ENCODE results near the gene CLEC3B.

The CLEC3B gene

GRCh38 chr3:45055411-45056143, 29.5 kb downstream of the CLEC3B start:
- H3K4me3 ChIP-seq (ENCODE audit: low read length): no peak overlapping the region
- TF ChIP-seq, protein P1, sequence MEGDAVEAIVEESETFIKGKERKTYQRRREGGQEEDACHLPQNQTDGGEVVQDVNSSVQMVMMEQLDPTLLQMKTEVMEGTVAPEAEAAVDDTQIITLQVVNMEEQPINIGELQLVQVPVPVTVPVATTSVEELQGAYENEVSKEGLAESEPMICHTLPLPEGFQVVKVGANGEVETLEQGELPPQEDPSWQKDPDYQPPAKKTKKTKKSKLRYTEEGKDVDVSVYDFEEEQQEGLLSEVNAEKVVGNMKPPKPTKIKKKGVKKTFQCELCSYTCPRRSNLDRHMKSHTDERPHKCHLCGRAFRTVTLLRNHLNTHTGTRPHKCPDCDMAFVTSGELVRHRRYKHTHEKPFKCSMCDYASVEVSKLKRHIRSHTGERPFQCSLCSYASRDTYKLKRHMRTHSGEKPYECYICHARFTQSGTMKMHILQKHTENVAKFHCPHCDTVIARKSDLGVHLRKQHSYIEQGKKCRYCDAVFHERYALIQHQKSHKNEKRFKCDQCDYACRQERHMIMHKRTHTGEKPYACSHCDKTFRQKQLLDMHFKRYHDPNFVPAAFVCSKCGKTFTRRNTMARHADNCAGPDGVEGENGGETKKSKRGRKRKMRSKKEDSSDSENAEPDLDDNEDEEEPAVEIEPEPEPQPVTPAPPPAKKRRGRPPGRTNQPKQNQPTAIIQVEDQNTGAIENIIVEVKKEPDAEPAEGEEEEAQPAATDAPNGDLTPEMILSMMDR (conservative IDR thresholded peaks at IDR 0.05; ENCODE audit: low read depth, low read length): no peak
- no peak for DNase-seq (ENCODE audit: low read depth)

- no peak overlapping the region for H3K4me3 ChIP-seq (ENCODE audit: low read length)
- DNase-seq (ENCODE audit: low read depth): no peak
- TF ChIP-seq, protein P1 (conservative IDR thresholded peaks at IDR 0.05; ENCODE audit: low read depth, low read length): no peak
Measured at GRCh38 chr3:45056608-45057301, 30.7 kb downstream of the CLEC3B start.

DNA sequence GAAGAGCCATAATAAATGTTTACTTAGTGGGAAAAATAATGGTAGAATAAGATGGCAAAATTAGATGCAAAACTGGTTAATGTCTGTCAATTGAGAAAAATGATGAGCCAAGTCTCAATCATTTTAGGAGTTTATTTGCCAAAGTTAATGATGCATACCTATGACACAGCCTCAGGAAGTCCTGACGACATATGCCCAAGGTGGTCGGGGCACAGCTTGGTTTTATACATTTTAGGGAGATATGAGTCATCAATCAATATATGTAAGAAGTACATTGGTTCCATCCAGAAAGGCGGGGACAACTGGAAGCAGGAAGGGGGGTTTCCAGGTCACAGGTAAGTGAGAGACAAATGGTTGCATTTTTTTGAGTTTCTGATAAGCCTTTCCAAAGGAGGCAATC, 31.5 kb downstream of the CLEC3B start:
- TF ChIP-seq, protein P1 (conservative IDR thresholded peaks at IDR 0.05; ENCODE audit: low read depth, low read length): no peak
- no peak for DNase-seq (ENCODE audit: low read depth)
- no peak overlapping the region for H3K4me3 ChIP-seq (ENCODE audit: low read length)

DNA sequence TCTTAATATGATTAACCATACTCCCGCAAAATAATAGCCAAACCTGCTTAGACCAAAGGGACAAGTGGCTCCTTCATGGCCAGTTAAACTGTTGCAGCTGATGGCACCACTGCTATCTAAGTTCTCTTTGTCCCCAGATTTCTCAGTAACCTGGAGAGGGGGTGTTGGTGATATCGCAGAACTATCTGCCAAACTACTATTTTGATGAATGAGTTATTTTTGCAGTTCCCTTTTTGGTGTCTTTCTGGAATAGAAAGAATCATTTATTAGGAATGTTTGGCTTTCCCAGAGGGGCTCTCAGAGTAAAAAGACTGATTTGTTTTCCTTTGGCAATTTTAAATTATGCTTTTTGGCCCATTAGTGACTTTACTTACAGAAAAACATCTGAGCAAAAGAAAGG, 33.0 kb downstream of the CLEC3B start:
- TF ChIP-seq, protein P1 (conservative IDR thresholded peaks at IDR 0.05; ENCODE audit: low read depth, low read length): no peak
- no peak for DNase-seq (ENCODE audit: low read depth)

DNA sequence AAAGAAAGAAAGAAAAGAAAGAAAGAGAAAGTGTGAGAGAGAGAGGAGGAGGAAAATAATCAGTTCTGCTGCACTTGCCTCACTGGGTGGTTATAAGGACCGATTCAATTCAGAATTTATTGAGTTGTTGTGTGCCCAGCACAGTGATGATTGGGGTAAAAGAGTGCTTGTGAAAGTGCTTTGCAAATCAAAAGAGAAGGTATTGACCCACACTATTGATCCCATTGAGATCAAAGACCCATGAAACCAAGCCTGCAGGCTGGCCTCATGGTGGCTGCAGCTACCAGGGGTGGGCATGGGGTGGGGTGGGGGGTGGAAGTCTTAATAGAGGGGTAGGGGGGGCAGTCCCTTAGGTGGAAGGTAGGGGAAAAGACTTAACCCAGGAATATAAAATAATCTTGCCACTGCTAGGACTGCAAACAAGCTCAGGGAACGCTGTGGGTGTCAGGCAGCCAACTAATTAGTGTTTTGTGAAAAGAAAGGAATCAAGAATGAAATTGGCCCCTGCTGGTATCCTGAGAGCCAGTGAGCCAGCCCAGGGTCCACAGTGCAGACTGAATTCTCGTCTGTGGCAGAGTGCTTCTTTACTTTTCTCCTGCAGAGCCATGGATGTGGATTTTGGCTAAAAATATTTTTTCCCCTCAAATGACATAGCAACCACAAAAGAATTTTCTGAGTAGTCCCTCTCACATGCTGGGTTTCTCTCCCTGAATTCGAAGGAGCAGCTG, 34.2 kb downstream of the CLEC3B start:
- no peak for DNase-seq (ENCODE audit: low read depth)
- no peak overlapping the region for H3K4me3 ChIP-seq (ENCODE audit: low read length)

More for the DNA sequence above, 33.0 kb downstream of the CLEC3B start:
- no peak overlapping the region for H3K4me3 ChIP-seq (ENCODE audit: low read length)

DNA sequence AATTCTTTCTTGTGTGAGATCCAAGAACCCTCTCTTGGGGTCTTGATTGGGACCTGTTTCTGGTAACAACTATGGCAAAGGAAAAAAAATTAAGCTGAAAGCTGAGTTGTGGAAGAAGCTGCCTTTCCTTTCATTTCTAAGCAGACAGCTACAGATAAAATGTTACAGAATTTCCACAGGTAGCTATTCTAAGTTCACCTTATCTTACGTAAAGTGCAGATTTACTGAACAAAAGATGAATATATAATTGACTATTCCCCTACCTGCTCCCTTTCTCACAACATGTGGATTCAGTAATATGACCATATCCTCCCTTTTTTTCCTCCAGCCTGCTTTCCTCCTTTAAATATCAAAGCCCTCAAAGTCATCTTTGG, 36.6 kb downstream of the CLEC3B start:
- no peak for DNase-seq (ENCODE audit: low read depth)
- TF ChIP-seq, protein P1 (conservative IDR thresholded peaks at IDR 0.05; ENCODE audit: low read depth, low read length): no peak

More for the DNA sequence above, 34.2 kb downstream of the CLEC3B start:
- TF ChIP-seq, protein P1 (conservative IDR thresholded peaks at IDR 0.05; ENCODE audit: low read depth, low read length): no peak

More for the DNA sequence above, 36.6 kb downstream of the CLEC3B start:
- H3K4me3 ChIP-seq (ENCODE audit: low read length): no peak overlapping the region

All from retinal pigment epithelial cell (primary cell).